GM12878 (cell line): ENCODE measurements around the gene NPAS2. TPM values are rescaled to one million over a fixed set of nuclear protein-coding genes. Genes with fewer than 3 reads are reported as not detected.
A peak's percentile ranks its signal among the peaks of the same experiment; 100 is the strongest.

ENCODE experiments used
- BCL11A ChIP-seq: IDR thresholded peaks from 2 replicates; pipeline ENCODE4 v1.6.1; 2011; ENCODE audit warnings: low read depth, low read length
- BMI1 ChIP-seq: fragments of 450-650 bp; IDR thresholded peaks from 2 replicates; pipeline ENCODE4 v1.6.1; 2016; ENCODE audit warnings: mild to moderate bottlenecking, moderate library complexity, borderline replicate concordance
- CREM ChIP-seq: IDR thresholded peaks from 2 replicates; pipeline ENCODE4 v1.6.1; 2014; ENCODE audit warnings: antibody characterized with exemption, low read depth
- E2F4 ChIP-seq: IDR thresholded peaks from 2 replicates; pipeline ENCODE4 v1.6.1; 2012; ENCODE audit warnings: low read depth, low read length, improper control_type of control experiment
- EZH2 ChIP-seq: IDR thresholded peaks from 2 replicates; pipeline ENCODE4 v1.6.1; 2012; ENCODE audit warnings: low read depth, mild to moderate bottlenecking, control low read depth, inconsistent platforms, low read length, borderline replicate concordance; ENCODE audit not compliant: control insufficient read depth
- HDAC2 ChIP-seq: fragments of 200-600 bp; sonication (generic); IDR thresholded peaks from 2 replicates; pipeline ENCODE4 v1.6.1; 2017
- HDGF ChIP-seq: fragments of 450-650 bp; IDR thresholded peaks from 2 replicates; pipeline ENCODE4 v1.6.1; 2016; ENCODE audit warnings: antibody characterized with exemption
- IKZF2 ChIP-seq, 2 experiments: fragments of 450-650 bp; IDR thresholded peaks; 2 replicates each; pipeline ENCODE4 v1.6.1; 2017; ENCODE audit warnings: mild to moderate bottlenecking in 2 of 2, moderate library complexity in 2 of 2
- LARP7 ChIP-seq: fragments of 450-650 bp; IDR thresholded peaks from 2 replicates; pipeline ENCODE4 v1.6.1; 2017; ENCODE audit warnings: mild to moderate bottlenecking
- MLLT1 ChIP-seq: fragments of 450-650 bp; IDR thresholded peaks from 2 replicates; pipeline ENCODE4 v1.6.1; 2016; ENCODE audit warnings: mild to moderate bottlenecking
- NBN ChIP-seq: fragments of 450-650 bp; IDR thresholded peaks from 2 replicates; pipeline ENCODE4 v1.6.1; 2016
- NRF1 ChIP-seq: conservative IDR thresholded peaks from 2 replicates; pipeline ENCODE4 v1.6.1; 2011; ENCODE audit warnings: mild to moderate bottlenecking, low read depth, low read length, improper control_type of control experiment
- POLR2AphosphoS5 ChIP-seq: IDR thresholded peaks from 2 replicates; pipeline ENCODE4 v1.6.1; 2011; ENCODE audit warnings: mild to moderate bottlenecking, low read length, inconsistent platforms
- RAD51 ChIP-seq: fragments of 450-650 bp; IDR thresholded peaks from 2 replicates; pipeline ENCODE4 v1.6.1; 2016; ENCODE audit warnings: moderate library complexity, mild to moderate bottlenecking, inconsistent platforms
- RBBP5 ChIP-seq: fragments of 200-600 bp; sonication (generic); conservative IDR thresholded peaks from 2 replicates; pipeline ENCODE4 v1.6.1; 2016
- SIX5 ChIP-seq: IDR thresholded peaks from 2 replicates; pipeline ENCODE4 v1.6.1; 2011; ENCODE audit warnings: mild to moderate bottlenecking, low read depth, low read length, moderate library complexity; ENCODE audit not compliant: severe bottlenecking
- SREBF1 ChIP-seq: IDR thresholded peaks from 2 replicates; pipeline ENCODE4 v1.6.1; 2012; ENCODE audit warnings: mild to moderate bottlenecking, low read length
- SREBF2 ChIP-seq: IDR thresholded peaks from 2 replicates; pipeline ENCODE4 v1.6.1; 2012; ENCODE audit warnings: mild to moderate bottlenecking, low read length
- YY1 ChIP-seq: IDR thresholded peaks from 2 replicates; pipeline ENCODE4 v1.6.1; 2011; ENCODE audit warnings: low read depth, mild to moderate bottlenecking, low read length
- ZNF384 ChIP-seq: IDR thresholded peaks from 2 replicates; pipeline ENCODE4 v1.6.1; 2012; ENCODE audit warnings: low read depth, mild to moderate bottlenecking, low read length, improper control_type of control experiment, borderline replicate concordance
- polyA plus RNA-seq, 11 experiments: library from polyadenylated mRNA; depleted of rRNA in 4 of 11; unstranded in 6 of 11; stranded (reverse) in 5 of 11; fragments of >200 nt; fragmentation: Nextera tagmentation in 4 of 11; fragmentation: Illumina TruSeq in 1 of 11; extraction: Ambion mirVana in 4 of 11; extraction: Trizol in 1 of 11; gene quantifications; 1 replicate in 1 of 11; 2 replicates in 10 of 11; pipeline versions ENCODE4 v1.2.1 to v1.2.3, GENCODE V29; 2011 to 2016; ENCODE audit warnings: inconsistent platforms in 2 of 11, missing spikeins in 2 of 11, low read depth in 1 of 11
- total RNA-seq, 4 experiments: library from RNA; depleted of rRNA in 3 of 4; stranded (reverse); fragments of >200 nt in 3 of 4; fragmentation: Illumina TruSeq in 1 of 4; extraction: Trizol in 1 of 4; gene quantifications; 2 replicates each; pipeline versions ENCODE4 v1.2.1 to v1.2.3, GENCODE V29; 2013 to 2021
- TF ChIP-seq, protein P1 (sequence below): IDR thresholded peaks from 2 replicates; pipeline ENCODE4 v1.6.1; 2011; ENCODE audit warnings: borderline replicate concordance, low read depth, mild to moderate bottlenecking, moderate library complexity, mixed read lengths, low read length; ENCODE audit not compliant: insufficient read depth; ENCODE audit errors: extremely low read length
- TF ChIP-seq, protein P2 (sequence below): fragments of 450-650 bp; IDR thresholded peaks from 2 replicates; pipeline ENCODE4 v1.6.1; 2018; ENCODE audit warnings: borderline replicate concordance, mild to moderate bottlenecking; ENCODE audit not compliant: partially characterized antibody
- TF ChIP-seq, protein P3 (sequence below): IDR thresholded peaks from 2 replicates; pipeline ENCODE4 v1.6.1; 2011; ENCODE audit warnings: borderline replicate concordance, low read depth, mild to moderate bottlenecking, moderate library complexity, low read length; ENCODE audit not compliant: insufficient read depth, poor library complexity, severe bottlenecking

The NPAS2 gene
- total and polyA plus RNA-seq, 10 of the 15 experiments (the other 5 are each of a cell fraction or from before 2014, with no cell fraction given): 0.08 TPM; not detected in 9

DNA sequence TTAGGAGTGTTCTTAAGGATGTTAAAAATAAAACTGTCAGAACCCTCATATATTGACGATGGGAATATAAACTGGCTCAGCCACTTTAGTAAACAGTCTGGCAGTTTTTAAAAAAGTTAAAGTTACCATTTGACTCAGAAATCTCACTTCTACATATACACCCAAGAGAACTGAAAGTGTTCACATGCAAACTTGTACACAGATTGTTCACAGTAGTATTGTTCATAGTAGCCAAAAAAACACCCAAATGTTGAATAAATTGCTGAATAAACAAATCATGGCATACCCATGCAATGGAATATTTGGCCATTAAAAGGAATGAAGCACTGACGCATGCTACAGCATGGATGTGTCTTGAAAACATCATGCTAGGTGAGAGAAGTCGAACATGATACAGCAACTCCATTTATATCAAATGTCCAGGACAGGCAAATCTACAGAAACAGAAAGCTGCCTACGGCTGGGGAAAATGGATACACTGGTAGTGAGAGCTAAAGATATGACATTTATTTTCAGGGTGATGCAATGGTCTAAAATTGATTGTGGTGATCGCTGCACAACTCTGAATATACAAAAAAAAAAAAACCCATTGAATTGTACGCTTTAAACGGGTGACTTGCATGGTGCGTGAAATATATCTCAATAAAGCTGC is 192.2 kb downstream of the NPAS2 start (continued):
- 0 out of 2 replicates have a peak, but pooled peaks have one; percentile 38 for TF ChIP-seq BMI1
- TF ChIP-seq, protein P1, sequence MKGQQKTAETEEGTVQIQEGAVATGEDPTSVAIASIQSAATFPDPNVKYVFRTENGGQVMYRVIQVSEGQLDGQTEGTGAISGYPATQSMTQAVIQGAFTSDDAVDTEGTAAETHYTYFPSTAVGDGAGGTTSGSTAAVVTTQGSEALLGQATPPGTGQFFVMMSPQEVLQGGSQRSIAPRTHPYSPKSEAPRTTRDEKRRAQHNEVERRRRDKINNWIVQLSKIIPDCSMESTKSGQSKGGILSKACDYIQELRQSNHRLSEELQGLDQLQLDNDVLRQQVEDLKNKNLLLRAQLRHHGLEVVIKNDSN: no peak
- TF ChIP-seq CREM: peak; percentile 48
- TF ChIP-seq RAD51: no peak
- peak; percentile 64; the same call in 1 of the 2 replicates for TF ChIP-seq BCL11A
- TF ChIP-seq ZNF384: peak; percentile 82
- TF ChIP-seq SIX5: no peak
- TF ChIP-seq HDGF: no peak
- no peak for TF ChIP-seq NRF1
- no peak for TF ChIP-seq EZH2
- TF ChIP-seq RBBP5: no peak
- TF ChIP-seq E2F4: no peak
- TF ChIP-seq MLLT1: peak; percentile 64; the same call in 1 of the 2 replicates
- no peak for TF ChIP-seq POLR2AphosphoS5
- TF ChIP-seq YY1: no peak
- TF ChIP-seq HDAC2: no peak
- no peak for TF ChIP-seq SREBF2
- TF ChIP-seq NBN: 0 out of 2 replicates have a peak, but pooled peaks have one; percentile 20
- no peak for TF ChIP-seq SREBF1
- TF ChIP-seq, protein P2, sequence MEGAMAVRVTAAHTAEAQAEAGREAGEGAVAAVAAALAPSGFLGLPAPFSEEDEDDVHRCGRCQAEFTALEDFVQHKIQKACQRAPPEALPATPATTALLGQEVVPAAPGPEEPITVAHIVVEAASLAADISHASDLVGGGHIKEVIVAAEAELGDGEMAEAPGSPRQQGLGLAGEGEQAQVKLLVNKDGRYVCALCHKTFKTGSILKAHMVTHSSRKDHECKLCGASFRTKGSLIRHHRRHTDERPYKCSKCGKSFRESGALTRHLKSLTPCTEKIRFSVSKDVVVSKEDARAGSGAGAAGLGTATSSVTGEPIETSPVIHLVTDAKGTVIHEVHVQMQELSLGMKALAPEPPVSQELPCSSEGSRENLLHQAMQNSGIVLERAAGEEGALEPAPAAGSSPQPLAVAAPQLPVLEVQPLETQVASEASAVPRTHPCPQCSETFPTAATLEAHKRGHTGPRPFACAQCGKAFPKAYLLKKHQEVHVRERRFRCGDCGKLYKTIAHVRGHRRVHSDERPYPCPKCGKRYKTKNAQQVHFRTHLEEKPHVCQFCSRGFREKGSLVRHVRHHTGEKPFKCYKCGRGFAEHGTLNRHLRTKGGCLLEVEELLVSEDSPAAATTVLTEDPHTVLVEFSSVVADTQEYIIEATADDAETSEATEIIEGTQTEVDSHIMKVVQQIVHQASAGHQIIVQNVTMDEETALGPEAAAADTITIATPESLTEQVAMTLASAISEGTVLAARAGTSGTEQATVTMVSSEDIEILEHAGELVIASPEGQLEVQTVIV: no peak
- TF ChIP-seq IKZF2 (IDR thresholded peaks at IDR 0.05): peak; percentile 60 to 65; a peak in 2 of 4 replicates
- TF ChIP-seq LARP7: no peak
- TF ChIP-seq, protein P3, sequence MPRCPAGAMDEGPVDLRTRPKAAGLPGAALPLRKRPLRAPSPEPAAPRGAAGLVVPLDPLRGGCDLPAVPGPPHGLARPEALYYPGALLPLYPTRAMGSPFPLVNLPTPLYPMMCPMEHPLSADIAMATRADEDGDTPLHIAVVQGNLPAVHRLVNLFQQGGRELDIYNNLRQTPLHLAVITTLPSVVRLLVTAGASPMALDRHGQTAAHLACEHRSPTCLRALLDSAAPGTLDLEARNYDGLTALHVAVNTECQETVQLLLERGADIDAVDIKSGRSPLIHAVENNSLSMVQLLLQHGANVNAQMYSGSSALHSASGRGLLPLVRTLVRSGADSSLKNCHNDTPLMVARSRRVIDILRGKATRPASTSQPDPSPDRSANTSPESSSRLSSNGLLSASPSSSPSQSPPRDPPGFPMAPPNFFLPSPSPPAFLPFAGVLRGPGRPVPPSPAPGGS: peak; percentile 91
